Measurements from ENCODE around the gene SMIM22.
A peak's percentile ranks its signal among the peaks of the same experiment; 100 is the strongest.

SMIM22 gene

DNA sequence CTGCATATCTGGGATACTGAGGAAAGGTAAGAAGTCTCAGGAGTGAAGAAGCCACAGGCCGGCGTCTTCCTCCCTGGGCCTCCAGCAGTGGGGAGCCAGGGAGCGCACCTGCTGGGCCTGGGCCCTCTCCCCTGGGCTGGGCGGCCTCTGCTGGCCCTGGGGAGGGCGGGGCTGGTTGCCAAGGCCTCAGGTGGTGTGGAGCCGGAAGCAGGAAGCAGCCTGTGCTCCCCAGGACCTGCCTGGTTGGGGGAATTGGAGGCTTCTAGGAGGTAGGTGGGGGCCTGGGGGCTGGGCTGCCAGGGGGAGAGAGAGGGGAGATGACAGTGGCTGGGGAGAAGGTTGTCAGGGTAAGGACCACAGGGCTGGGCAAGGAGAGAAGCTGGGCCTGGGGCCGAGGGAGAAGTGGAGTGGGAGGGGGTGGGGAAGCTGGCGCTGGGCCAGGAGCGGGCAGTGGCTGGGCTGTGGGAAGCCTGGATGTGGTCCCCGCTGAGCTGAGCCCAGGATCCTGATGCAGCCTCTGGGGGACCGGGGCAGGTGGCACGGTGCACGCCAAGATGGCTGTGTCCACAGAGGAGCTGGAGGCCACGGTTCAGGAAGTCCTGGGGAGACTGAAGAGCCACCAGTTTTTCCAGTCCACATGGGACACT lies at the start of gene SMIM22:
SMIM22 (plus strand) TSS at position 189 of the 647 bp plus-strand sequence; CDS start at position 555, 366 bp downstream.
- no peak for DNase-seq (ENCODE audit: low read depth, low spot score)

DNA sequence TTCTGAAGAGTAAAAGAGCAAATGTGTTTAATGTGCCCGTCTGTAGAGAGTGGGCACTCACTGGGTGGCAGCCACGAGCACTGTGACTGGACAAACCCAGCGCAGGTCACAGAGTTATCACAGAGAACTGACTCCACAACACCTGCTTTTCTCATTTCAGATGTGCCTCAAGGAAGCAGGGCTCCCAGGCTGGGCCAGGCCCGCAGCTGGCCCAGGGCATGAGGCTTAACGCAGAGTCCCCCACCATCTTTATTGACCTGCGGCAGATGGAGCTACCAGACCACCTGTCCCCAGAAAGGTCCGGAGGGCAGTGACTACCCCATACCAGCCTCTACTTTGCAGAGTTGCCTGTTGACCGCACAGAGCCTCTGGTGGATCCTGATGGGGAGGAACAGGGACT lies 49.0 kb upstream of the SMIM22 start:
- DNase-seq (ENCODE audit: low read depth, low spot score) = no peak

- DNase-seq (ENCODE audit: low read depth, low spot score) = no peak
Measured at GRCh38 chr16:4746991-4747574, 48.1 kb upstream of the SMIM22 start.

DNA sequence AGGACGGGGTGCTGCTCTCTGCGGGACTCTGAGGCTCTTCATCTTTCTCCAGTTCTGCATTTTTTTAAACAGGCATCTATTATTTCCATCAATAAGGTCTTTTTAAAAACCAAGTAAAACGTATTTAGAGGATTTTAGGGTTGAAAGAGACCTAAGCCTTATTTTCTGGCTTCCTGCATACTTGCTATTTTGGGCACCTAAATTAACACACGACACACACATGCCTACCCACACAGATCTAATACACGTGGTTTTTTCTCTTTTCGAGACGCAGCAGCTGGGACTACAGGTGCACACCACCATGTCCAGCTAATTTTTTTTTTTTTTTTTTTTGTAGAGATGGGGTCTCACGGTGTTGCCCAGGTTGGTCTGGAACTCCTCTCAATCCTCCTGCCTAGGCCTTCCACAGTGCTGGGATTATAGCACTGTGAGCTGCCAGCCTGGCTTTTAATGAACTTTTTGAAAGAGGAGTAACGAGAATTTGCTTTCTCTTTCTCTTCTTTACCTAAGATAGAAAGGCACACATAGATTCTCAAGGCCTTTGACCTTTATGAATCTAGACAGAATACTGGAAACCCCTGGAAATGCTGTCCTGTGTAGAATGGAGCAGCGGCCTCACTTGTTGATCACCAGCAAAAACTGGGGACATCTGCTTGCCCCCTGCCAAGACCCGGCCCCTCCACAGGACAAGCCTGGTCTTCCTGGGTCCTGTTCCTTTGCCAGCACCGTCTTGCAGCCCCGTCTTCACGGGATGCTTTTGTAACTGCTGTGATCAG lies 47.1 kb upstream of the SMIM22 start:
- DNase-seq (ENCODE audit: low read depth, low spot score) = no peak

- no peak for DNase-seq (ENCODE audit: low read depth, low spot score)
Measured at GRCh38 chr16:4748682-4749411, 46.3 kb upstream of the SMIM22 start.

GRCh38 chr16:4749700-4750257 lies 45.4 kb upstream of the SMIM22 start:
- DNase-seq (ENCODE audit: low read depth, low spot score) = no peak

DNA sequence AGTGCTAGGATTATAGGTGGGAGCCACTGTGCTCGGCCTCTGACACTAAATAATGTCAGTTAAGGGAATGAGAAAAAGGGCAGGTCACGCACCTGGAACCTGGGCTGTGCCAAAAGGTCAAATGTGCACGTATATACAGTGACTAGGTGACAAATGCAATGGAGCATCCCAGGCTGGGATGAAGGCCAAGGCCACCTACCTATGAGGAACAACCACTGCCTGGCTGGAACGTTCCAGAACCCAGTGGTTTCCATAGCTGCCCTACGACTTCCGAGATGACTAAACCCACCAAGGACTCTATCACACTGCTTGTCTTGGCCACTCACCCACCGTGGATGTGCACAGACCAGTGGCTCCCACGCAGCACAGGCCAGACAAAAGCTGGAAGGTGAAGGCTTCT lies 44.3 kb upstream of the SMIM22 start:
- no peak for DNase-seq (ENCODE audit: low read depth, low spot score)

- DNase-seq (ENCODE audit: low read depth, low spot score) = no peak
Measured at GRCh38 chr16:4752351-4753100, 42.6 kb upstream of the SMIM22 start.

GRCh38 chr16:4753227-4753626 lies 41.9 kb upstream of the SMIM22 start:
- no peak for DNase-seq (ENCODE audit: low read depth, low spot score)

DNA sequence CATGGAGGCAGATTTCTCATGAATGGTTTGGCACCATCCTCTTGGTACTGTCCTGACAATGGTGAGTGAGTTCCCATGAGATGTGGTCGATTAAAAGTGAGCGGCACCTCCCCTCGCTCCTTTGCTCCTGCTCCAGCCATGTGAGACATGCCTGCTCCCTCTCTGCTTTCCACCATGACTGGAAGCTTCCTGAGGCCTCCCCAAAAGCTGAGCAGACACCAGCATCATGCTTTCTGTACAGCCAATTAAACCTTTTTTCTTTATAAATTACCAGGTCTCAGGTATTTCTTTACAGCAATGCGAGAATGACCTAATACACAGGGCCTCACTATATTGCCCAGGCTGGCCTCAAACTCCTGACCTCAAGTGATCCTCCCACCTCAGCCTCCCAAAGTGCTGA lies 40.3 kb upstream of the SMIM22 start:
- DNase-seq (ENCODE audit: low read depth, low spot score) = no peak

GRCh38 chr16:4755687-4756086 lies 39.5 kb upstream of the SMIM22 start:
- no peak for DNase-seq (ENCODE audit: low read depth, low spot score)

DNA sequence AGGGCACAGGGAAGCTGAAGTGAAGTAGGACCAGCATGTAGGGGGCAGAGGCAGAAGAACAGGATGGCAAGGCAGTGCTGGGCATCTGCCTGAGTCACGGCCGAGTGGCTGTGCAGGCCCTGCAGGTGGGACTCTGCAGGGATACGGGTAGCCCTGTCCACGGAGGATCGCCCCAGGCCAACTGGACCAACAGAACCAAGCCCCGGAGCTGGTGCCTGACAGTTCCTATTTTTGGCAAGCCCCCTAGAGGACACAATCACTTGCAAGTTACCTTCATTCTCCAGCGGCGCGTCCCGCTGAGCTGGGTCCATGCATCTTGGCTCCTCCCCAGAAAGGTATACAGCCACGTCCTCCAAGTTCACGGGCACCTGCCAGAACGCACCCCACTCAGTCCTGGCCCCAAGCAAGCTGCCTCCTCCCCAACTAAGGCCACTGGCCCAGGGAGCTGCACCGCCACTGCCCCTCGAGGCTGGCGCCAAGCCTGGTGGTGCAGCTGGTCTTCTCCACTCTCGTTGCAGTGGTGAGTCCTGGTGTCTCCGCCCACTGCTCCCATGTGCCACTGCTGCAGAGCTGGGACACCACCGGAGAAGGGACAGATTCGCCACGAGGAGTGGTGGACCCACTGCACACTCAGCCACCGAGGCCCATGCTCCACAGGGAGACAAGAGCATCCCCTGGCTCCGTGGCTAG lies 34.8 kb upstream of the SMIM22 start:
- no peak for DNase-seq (ENCODE audit: low read depth, low spot score)

DNA sequence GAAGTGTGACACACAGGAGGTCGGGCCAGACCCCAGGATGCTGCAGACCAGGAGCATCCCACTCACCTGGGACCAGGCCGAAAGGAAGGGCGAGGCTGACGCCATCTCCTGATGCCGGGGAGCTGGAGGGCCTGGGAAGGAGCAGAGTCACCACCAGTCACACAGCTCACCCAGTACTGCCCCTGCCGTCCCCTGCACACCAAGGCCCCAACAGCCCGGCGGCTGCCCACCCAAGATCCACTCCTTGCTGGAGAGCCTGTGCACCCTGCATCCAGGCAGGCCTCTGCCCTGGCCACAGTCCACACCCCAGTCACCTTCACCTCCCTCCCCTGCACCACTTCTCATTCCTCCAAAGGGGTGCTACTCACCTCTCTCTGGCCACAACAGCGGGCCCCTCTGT lies 33.0 kb upstream of the SMIM22 start:
- DNase-seq (ENCODE audit: low read depth, low spot score) = no peak

GRCh38 chr16:4763791-4764190 lies 31.4 kb upstream of the SMIM22 start:
- DNase-seq (ENCODE audit: low read depth, low spot score) = no peak

- no peak for DNase-seq (ENCODE audit: low read depth, low spot score)
Measured at GRCh38 chr16:4765511-4766474, 29.4 kb upstream of the SMIM22 start.

DNA sequence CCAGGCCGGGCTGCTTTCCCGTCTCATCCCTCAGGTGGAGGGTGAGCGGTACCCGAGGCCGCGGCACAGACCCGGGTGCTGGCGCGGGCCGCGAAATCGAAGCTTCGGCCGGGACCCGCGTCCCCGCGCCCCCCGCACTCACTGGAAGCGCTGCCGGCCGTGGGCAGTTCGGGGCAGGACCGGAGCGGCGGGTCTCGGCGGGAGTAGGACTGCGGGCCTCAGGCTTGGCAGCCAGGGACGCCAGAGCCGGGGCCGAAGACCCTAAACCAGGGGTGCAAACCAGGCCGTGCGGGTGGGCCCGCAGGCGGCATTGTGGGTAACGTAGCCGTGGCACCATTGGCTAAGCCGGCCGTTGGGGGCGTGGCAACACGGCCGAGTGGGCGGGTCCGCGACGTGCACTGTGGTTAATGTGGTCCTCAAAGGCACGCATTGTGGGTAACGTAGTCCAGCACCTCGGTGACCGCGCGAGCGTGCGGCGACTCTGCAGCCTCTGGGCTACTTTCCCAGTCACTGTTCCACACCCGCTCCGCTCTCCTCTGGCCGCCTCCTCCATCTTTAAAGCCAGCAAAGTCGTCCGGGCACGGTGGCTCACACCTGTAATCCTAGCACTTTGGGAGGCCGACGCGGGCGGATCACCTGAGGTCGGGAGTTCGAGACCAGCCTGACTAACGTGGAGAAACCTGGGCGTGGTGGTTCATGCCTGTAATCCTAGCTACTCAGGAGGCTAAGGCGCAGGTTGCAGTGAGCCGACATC lies 28.1 kb upstream of the SMIM22 start, which contains the start of gene ZNF500:
ZNF500 (minus strand) TSS at position 288 of the 754 bp plus-strand sequence. CDS start 1,184 bp downstream, outside the sequence.
- DNase-seq (ENCODE audit: low read depth, low spot score) = peak; percentile 90

DNA sequence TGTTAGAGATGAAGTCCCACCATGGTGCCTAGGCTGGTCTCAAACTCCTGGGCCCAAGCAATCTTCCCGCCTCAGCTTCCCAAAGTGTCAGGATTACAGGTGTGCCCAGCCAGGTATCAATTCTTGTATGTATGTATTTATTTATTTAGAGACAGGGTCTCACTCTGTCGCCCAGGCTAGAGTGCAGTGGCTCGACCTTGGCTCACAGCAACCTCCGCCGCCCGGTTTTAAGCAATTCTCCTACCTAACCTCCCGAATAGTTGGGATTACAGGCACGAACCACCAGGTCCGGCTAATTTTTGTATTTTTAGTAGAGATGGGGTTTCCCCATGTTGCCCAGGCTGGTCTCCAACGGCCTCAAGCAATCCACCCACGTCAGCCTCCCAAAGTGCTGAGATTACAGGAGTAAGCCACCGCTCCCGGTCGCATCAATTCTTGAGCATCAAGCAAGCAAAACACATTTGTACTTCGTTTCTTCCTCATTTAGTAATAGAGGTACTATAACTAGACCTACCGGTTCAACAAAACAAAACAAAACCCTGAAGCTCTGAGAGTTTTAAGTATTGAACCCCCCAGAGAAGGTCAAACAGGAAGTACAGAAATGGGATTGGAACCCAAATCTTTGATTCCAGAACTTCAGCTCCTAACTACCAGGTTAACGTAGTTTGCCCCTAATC lies 27.2 kb upstream of the SMIM22 start:
- no peak for DNase-seq (ENCODE audit: low read depth, low spot score)
